GM18508 (cell line): ENCODE results near the gene BCAS4.

Source experiments
- ATAC-seq: cut with Tn5 transposase; IDR thresholded peaks from one replicate; pipeline ENCODE4 v1.9.1; 2021; ENCODE audit warnings: moderate number of reproducible peaks; ENCODE audit not compliant: insufficient read depth, unreplicated experiment

The BCAS4 gene

GRCh38 chr20:50848846-50849673 is 54.2 kb downstream of the BCAS4 start:
- no peak for ATAC-seq

- ATAC-seq, result no peak
These were observed 55.9 kb downstream of the BCAS4 start for GRCh38 chr20:50850721-50851286.

GRCh38 chr20:50852085-50852484 is 57.2 kb downstream of the BCAS4 start:
- ATAC-seq, result no peak

- ATAC-seq, result no peak
These were observed 59.8 kb downstream of the BCAS4 start for GRCh38 chr20:50854506-50855249.

GRCh38 chr20:50855498-50856474 is 60.9 kb downstream of the BCAS4 start:
- ATAC-seq, result no peak

- ATAC-seq, result no peak
These were observed 61.7 kb downstream of the BCAS4 start for GRCh38 chr20:50856475-50857041.

GRCh38 chr20:50857348-50857747 is 62.5 kb downstream of the BCAS4 start:
- ATAC-seq, result no peak

GRCh38 chr20:50858525-50858924 is 63.7 kb downstream of the BCAS4 start:
- no peak for ATAC-seq

- ATAC-seq, result no peak
These were observed 64.3 kb downstream of the BCAS4 start for GRCh38 chr20:50859161-50859560.

GRCh38 chr20:50861012-50861411 is 66.2 kb downstream of the BCAS4 start:
- ATAC-seq, result no peak

GRCh38 chr20:50862546-50862945 is 67.7 kb downstream of the BCAS4 start:
- ATAC-seq, result no peak

GRCh38 chr20:50865114-50865513 is 70.3 kb downstream of the BCAS4 start:
- no peak for ATAC-seq

GRCh38 chr20:50865591-50865990 is 70.7 kb downstream of the BCAS4 start:
- ATAC-seq, result no peak

GRCh38 chr20:50866036-50866685 is 71.3 kb downstream of the BCAS4 start:
- ATAC-seq, result no peak

GRCh38 chr20:50866831-50867230 is 72.0 kb downstream of the BCAS4 start:
- ATAC-seq, result no peak

GRCh38 chr20:50867805-50868204 is 72.9 kb downstream of the BCAS4 start:
- ATAC-seq, result no peak

- no peak for ATAC-seq
These were observed 73.9 kb downstream of the BCAS4 start for GRCh38 chr20:50868509-50869495.

GRCh38 chr20:50870561-50871161 is 75.8 kb downstream of the BCAS4 start:
- ATAC-seq, result no peak
